HepG2 (cell line): ENCODE data around the gene ALG9. TPM values are rescaled to one million over a fixed set of nuclear protein-coding genes. Genes with fewer than 3 reads are reported as not detected.

ENCODE experiments used
- CBX5 ChIP-seq: sonication (generic); formaldehyde crosslinking; IDR thresholded peaks from 2 replicates; pipeline ENCODE4 v1.4.0; 2020; ENCODE audit warnings: missing genetic modification reagents, borderline replicate concordance
- ESRRA ChIP-seq: sonication (generic); formaldehyde crosslinking; IDR thresholded peaks from 2 replicates; pipeline ENCODE4 v1.5.1; 2020; ENCODE audit warnings: mild to moderate bottlenecking, low read depth, missing genetic modification reagents
- GZF1 ChIP-seq: sonication (generic); formaldehyde crosslinking; IDR thresholded peaks from 2 replicates; pipeline ENCODE4 v1.5.1; 2020; ENCODE audit warnings: mild to moderate bottlenecking, missing genetic modification reagents
- KLF16 ChIP-seq, 2 experiments: sonication (generic) in 1 of 2; formaldehyde crosslinking in 1 of 2; IDR thresholded peaks; 2 replicates each; pipeline versions ENCODE4 v1.6.1 to v1.8.0; 2016 to 2023; ENCODE audit warnings: missing genetic modification reagents in 2 of 2, missing compliant biosample characterization in 1 of 2
- MAF1 ChIP-seq: sonication (generic); formaldehyde crosslinking; IDR thresholded peaks from 2 replicates; pipeline ENCODE4 v1.5.0; 2020; ENCODE audit warnings: missing genetic modification reagents, borderline replicate concordance
- MYNN ChIP-seq: sonication (generic); formaldehyde crosslinking; IDR thresholded peaks from 2 replicates; pipeline ENCODE4 v1.4.0; 2020; ENCODE audit warnings: mild to moderate bottlenecking, low read depth, missing genetic modification reagents
- NFIC ChIP-seq: IDR thresholded peaks from 2 replicates; pipeline ENCODE4 v1.6.1; 2012; ENCODE audit warnings: mild to moderate bottlenecking, low read length, inconsistent platforms
- NPAS2 ChIP-seq: sonication (generic); formaldehyde crosslinking; IDR thresholded peaks from 2 replicates; pipeline ENCODE4 v1.8.0; 2022; ENCODE audit warnings: mild to moderate bottlenecking, missing genetic modification reagents, borderline replicate concordance
- REPIN1 ChIP-seq: sonication (generic); formaldehyde crosslinking; IDR thresholded peaks from 2 replicates; pipeline ENCODE4 v1.8.0; 2022; ENCODE audit warnings: missing genetic modification reagents, low read depth, mild to moderate bottlenecking, borderline replicate concordance
- SALL1 ChIP-seq: sonication (generic); formaldehyde crosslinking; IDR thresholded peaks from 2 replicates; pipeline ENCODE4 v1.8.0; 2022; ENCODE audit warnings: mild to moderate bottlenecking, missing genetic modification reagents
- SMAD3 ChIP-seq: sonication (generic); formaldehyde crosslinking; IDR thresholded peaks from 2 replicates; pipeline ENCODE4 v1.4.0; 2020; ENCODE audit warnings: missing genetic modification reagents
- SP2 ChIP-seq: sonication (generic); formaldehyde crosslinking; IDR thresholded peaks from 2 replicates; pipeline ENCODE4 v1.5.1; 2020; ENCODE audit warnings: mild to moderate bottlenecking, missing genetic modification reagents
- YY1 ChIP-seq: IDR thresholded peaks from 2 replicates; pipeline ENCODE4 v1.6.1; 2011; ENCODE audit warnings: low read length, low read depth, moderate library complexity, mild to moderate bottlenecking; ENCODE audit not compliant: insufficient read depth, insufficient replicate concordance
- ZFP41 ChIP-seq: sonication (generic); formaldehyde crosslinking; IDR thresholded peaks from 2 replicates; pipeline ENCODE4 v1.4.0; 2020; ENCODE audit warnings: mild to moderate bottlenecking, missing genetic modification reagents, borderline replicate concordance
- ZNF619 ChIP-seq: sonication (generic); formaldehyde crosslinking; IDR thresholded peaks from 2 replicates; pipeline ENCODE4 v1.4.0; 2020; ENCODE audit warnings: mild to moderate bottlenecking, missing genetic modification reagents
- polyA plus RNA-seq, 8 experiments: library from polyadenylated mRNA; depleted of rRNA in 3 of 8; stranded (reverse) in 7 of 8; unstranded in 1 of 8; fragments of >200 nt; fragmentation: Illumina TruSeq in 4 of 8; extraction: Trizol in 4 of 8; gene quantifications; 2 replicates each; pipeline versions ENCODE4 v1.2.1 to v1.2.3, GENCODE V29; 2011 to 2016; ENCODE audit warnings: low read depth in 4 of 8, missing spikeins in 1 of 8, mixed read lengths in 1 of 8; ENCODE audit not compliant: insufficient read depth in 1 of 8
- total RNA-seq, 5 experiments: library from RNA; depleted of rRNA; stranded (reverse); fragments of >200 nt; fragmentation: Illumina TruSeq; extraction: Trizol; gene quantifications; 2 replicates each; pipeline ENCODE4 v1.2.3, GENCODE V29; 2016; ENCODE audit warnings: low read depth in 1 of 5
- TF ChIP-seq, protein P1 (sequence below): IDR thresholded peaks from 2 replicates; pipeline ENCODE4 v1.6.1; 2016
- TF ChIP-seq, protein P2 (sequence below): sonication (generic); formaldehyde crosslinking; IDR thresholded peaks from 2 replicates; pipeline ENCODE4 v1.8.0; 2022; ENCODE audit warnings: missing genetic modification reagents, mild to moderate bottlenecking, moderate library complexity, borderline replicate concordance
- TF ChIP-seq, protein P3 (sequence below): sonication (generic); formaldehyde crosslinking; IDR thresholded peaks from 2 replicates; pipeline ENCODE4 v1.4.0; 2020; ENCODE audit warnings: missing genetic modification reagents, borderline replicate concordance
- TF ChIP-seq, protein P4 (sequence below): sonication (generic); formaldehyde crosslinking; IDR thresholded peaks from 2 replicates; pipeline ENCODE4 v1.5.0; 2020; ENCODE audit warnings: mild to moderate bottlenecking, missing genetic modification reagents
- TF ChIP-seq, protein P5 (sequence below): conservative IDR thresholded peaks from 2 replicates; pipeline ENCODE4 v1.6.1; 2018; ENCODE audit warnings: missing genetic modification reagents

Gene ALG9
- total and polyA plus RNA-seq, 2 of the 13 experiments (the other 11 are each of a cell fraction or from before 2014, with no cell fraction given), result 39.4 to 40.6 TPM

DNA sequence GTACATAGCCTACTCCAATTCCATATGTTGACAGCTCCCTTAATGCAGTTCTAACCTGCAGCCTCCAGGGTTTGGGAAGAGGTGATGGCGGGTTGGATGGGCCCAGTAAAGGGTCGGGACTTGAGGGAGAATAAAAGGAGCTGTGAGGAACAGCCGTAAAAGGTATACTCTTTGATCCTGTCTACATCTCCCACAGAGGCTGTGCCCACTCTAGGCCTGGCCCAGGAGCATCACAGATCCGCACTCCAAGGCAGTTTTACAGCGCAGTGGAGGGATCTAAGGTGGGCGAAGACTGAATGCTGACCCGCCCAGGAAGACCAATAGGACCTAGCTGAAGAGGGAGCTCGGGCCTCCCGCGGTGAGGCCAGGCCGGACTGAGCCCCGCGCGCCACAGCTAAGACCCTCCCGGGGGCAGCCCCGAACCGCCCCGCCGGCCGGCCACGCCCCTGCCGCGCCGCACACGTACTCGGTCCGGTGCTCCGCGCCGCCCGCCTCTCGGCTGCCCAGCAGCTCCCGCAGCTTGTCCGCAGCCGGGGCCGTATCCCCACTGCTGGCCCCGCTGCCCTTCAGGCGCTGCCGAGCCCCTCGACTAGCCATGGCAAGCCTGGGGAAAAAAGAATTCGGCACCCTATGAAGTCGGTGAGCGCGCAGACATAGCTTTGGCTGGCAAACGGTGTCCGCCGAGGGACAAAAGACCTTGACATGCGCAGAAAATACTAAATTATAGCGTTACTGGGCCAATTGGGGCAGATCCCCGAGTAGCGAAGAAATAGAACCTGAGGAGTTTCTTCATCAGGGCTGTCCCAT lies at the start of gene ALG9 (continued):
- TF ChIP-seq, protein P1, sequence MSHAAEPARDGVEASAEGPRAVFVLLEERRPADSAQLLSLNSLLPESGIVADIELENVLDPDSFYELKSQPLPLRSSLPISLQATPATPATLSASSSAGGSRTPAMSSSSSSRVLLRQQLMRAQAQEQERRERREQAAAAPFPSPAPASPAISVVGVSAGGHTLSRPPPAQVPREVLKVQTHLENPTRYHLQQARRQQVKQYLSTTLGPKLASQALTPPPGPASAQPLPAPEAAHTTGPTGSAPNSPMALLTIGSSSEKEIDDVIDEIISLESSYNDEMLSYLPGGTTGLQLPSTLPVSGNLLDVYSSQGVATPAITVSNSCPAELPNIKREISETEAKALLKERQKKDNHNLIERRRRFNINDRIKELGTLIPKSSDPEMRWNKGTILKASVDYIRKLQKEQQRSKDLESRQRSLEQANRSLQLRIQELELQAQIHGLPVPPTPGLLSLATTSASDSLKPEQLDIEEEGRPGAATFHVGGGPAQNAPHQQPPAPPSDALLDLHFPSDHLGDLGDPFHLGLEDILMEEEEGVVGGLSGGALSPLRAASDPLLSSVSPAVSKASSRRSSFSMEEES (CRISPR knock-in tag), result no peak
- peak; percentile 79 for TF ChIP-seq SALL1
- TF ChIP-seq NPAS2 (CRISPR knock-in tag), result no peak
- peak in 1 of 2 experiments; percentile 61; a peak in 1 of 4 replicates for TF ChIP-seq KLF16 (CRISPR knock-in tag; IDR thresholded peaks at IDR 0.05)
- peak; percentile 24; the same call in 1 of the 2 replicates for TF ChIP-seq GZF1
- no peak for TF ChIP-seq ZFP41 (CRISPR knock-in tag)
- TF ChIP-seq, protein P2, sequence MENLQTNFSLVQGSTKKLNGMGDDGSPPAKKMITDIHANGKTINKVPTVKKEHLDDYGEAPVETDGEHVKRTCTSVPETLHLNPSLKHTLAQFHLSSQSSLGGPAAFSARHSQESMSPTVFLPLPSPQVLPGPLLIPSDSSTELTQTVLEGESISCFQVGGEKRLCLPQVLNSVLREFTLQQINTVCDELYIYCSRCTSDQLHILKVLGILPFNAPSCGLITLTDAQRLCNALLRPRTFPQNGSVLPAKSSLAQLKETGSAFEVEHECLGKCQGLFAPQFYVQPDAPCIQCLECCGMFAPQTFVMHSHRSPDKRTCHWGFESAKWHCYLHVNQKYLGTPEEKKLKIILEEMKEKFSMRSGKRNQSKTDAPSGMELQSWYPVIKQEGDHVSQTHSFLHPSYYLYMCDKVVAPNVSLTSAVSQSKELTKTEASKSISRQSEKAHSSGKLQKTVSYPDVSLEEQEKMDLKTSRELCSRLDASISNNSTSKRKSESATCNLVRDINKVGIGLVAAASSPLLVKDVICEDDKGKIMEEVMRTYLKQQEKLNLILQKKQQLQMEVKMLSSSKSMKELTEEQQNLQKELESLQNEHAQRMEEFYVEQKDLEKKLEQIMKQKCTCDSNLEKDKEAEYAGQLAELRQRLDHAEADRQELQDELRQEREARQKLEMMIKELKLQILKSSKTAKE (CRISPR knock-in tag), result no peak
- TF ChIP-seq REPIN1 (CRISPR knock-in tag), result peak; percentile 48; the same call in 1 of the 2 replicates
- TF ChIP-seq ESRRA, result no peak
- TF ChIP-seq, protein P3, sequence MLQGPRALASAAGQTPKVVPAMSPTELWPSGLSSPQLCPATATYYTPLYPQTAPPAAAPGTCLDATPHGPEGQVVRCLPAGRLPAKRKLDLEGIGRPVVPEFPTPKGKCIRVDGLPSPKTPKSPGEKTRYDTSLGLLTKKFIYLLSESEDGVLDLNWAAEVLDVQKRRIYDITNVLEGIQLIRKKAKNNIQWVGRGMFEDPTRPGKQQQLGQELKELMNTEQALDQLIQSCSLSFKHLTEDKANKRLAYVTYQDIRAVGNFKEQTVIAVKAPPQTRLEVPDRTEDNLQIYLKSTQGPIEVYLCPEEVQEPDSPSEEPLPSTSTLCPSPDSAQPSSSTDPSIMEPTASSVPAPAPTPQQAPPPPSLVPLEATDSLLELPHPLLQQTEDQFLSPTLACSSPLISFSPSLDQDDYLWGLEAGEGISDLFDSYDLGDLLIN (CRISPR knock-in tag), result no peak
- TF ChIP-seq CBX5, result no peak
- TF ChIP-seq MYNN (CRISPR knock-in tag), result no peak
- peak; percentile 95; the same call in 1 of the 2 replicates for TF ChIP-seq ZNF619
- peak; percentile 81 for TF ChIP-seq YY1
- TF ChIP-seq NFIC, result no peak
- TF ChIP-seq, protein P4, sequence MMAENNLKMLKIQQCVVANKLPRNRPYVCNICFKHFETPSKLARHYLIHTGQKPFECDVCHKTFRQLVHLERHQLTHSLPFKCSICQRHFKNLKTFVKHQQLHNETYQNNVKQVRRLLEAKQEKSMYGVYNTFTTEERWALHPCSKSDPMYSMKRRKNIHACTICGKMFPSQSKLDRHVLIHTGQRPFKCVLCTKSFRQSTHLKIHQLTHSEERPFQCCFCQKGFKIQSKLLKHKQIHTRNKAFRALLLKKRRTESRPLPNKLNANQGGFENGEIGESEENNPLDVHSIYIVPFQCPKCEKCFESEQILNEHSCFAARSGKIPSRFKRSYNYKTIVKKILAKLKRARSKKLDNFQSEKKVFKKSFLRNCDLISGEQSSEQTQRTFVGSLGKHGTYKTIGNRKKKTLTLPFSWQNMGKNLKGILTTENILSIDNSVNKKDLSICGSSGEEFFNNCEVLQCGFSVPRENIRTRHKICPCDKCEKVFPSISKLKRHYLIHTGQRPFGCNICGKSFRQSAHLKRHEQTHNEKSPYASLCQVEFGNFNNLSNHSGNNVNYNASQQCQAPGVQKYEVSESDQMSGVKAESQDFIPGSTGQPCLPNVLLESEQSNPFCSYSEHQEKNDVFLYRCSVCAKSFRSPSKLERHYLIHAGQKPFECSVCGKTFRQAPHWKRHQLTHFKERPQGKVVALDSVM, result peak; percentile 88
- TF ChIP-seq, protein P5, sequence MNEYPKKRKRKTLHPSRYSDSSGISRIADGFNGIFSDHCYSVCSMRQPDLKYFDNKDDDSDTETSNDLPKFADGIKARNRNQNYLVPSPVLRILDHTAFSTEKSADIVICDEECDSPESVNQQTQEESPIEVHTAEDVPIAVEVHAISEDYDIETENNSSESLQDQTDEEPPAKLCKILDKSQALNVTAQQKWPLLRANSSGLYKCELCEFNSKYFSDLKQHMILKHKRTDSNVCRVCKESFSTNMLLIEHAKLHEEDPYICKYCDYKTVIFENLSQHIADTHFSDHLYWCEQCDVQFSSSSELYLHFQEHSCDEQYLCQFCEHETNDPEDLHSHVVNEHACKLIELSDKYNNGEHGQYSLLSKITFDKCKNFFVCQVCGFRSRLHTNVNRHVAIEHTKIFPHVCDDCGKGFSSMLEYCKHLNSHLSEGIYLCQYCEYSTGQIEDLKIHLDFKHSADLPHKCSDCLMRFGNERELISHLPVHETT, result no peak; the same call in 1 of the 2 replicates
- TF ChIP-seq SP2 (CRISPR knock-in tag), result no peak
- TF ChIP-seq MAF1, result no peak
- TF ChIP-seq SMAD3 (CRISPR knock-in tag), result peak; percentile 39; the same call in 1 of the 2 replicates
